ENCODE measurements around the gene KCND2. TPM values are rescaled to one million over a fixed set of nuclear protein-coding genes. Genes with fewer than 3 reads are reported as not detected.

KCND2 gene
- total RNA-seq, 4 donors from 2014 or later: 0.96 to 3.8 (median 1.7) TPM

GRCh38 chr7:120645966-120646365 is 373.0 kb downstream of the KCND2 start:
- no peak for DNase-seq (ENCODE audit: low spot score)
- no peak for ATAC-seq (ENCODE audit: low FRiP score)
- TF ChIP-seq CTCF (IDR thresholded peaks at IDR 0.05): no peak

GRCh38 chr7:120654241-120654640 is 381.3 kb downstream of the KCND2 start:
- ATAC-seq (ENCODE audit: low FRiP score) (no peak), DNase-seq (ENCODE audit: low spot score) (no peak)
- no peak for TF ChIP-seq CTCF (IDR thresholded peaks at IDR 0.05)

- no peak for TF ChIP-seq CTCF (IDR thresholded peaks at IDR 0.05)
- no peak for ATAC-seq (ENCODE audit: low FRiP score)
Observed at GRCh38 chr7:120658516-120658915, 385.5 kb downstream of the KCND2 start.

GRCh38 chr7:120662291-120662690 is 389.3 kb downstream of the KCND2 start:
- ATAC-seq (ENCODE audit: low FRiP score): no peak
- TF ChIP-seq CTCF (IDR thresholded peaks at IDR 0.05): no peak
- DNase-seq (ENCODE audit: low spot score): no peak

More at GRCh38 chr7:120658516-120658915, 385.5 kb downstream of the KCND2 start:
- DNase-seq (ENCODE audit: low spot score): no peak

- no peak for TF ChIP-seq CTCF (IDR thresholded peaks at IDR 0.05)
- DNase-seq (ENCODE audit: low spot score) (no peak), ATAC-seq (ENCODE audit: low FRiP score) (no peak)
Observed at GRCh38 chr7:120665068-120665467, 392.1 kb downstream of the KCND2 start.

- ATAC-seq (ENCODE audit: low FRiP score) (no peak), DNase-seq (ENCODE audit: low spot score) (no peak)
- no peak for TF ChIP-seq CTCF (IDR thresholded peaks at IDR 0.05)
Observed at GRCh38 chr7:120675076-120675475, 402.1 kb downstream of the KCND2 start.

GRCh38 chr7:120677535-120677934 is 404.6 kb downstream of the KCND2 start:
- no peak for TF ChIP-seq CTCF (IDR thresholded peaks at IDR 0.05)
- DNase-seq (ENCODE audit: low spot score) (no peak), ATAC-seq (ENCODE audit: low FRiP score) (no peak)
